Type B pancreatic cell (in vitro differentiated cells): ENCODE results near the gene S100A8. TPM values are rescaled to one million over a fixed set of nuclear protein-coding genes. Genes with fewer than 3 reads are reported as not detected.

Experiments
- DNase-seq: peaks from one replicate; pipeline ENCODE4 v3.0.0; 2021; ENCODE audit warnings: mixed read lengths; ENCODE audit not compliant: unreplicated experiment; ENCODE audit errors: extremely low spot score
- H3K27ac Mint-ChIP-seq: 2 replicates; pipeline ENCODE4 v1.8.0; 2021; ENCODE audit warnings: mild to moderate bottlenecking, mixed read lengths
- H3K27me3 Mint-ChIP-seq: 2 replicates; pipeline ENCODE4 v1.8.0; 2021; ENCODE audit warnings: mixed read lengths
- H3K36me3 Mint-ChIP-seq: 2 replicates; pipeline ENCODE4 v1.8.0; 2021; ENCODE audit warnings: mixed read lengths
- H3K4me1 Mint-ChIP-seq: one replicate; pipeline ENCODE4 v1.8.0; 2021; ENCODE audit warnings: mixed read lengths; ENCODE audit not compliant: unreplicated experiment
- H3K4me3 Mint-ChIP-seq: 2 replicates; pipeline ENCODE4 v1.8.0; 2021; ENCODE audit warnings: mild to moderate bottlenecking, mixed read lengths
- H3K9me3 Mint-ChIP-seq: 2 replicates; pipeline ENCODE4 v1.8.0; 2021; ENCODE audit warnings: mixed read lengths
- total RNA-seq: library from RNA; stranded (reverse); gene quantifications from 2 replicates; pipeline ENCODE4 v1.2.1, GENCODE V29; 2021; ENCODE audit warnings: low replicate concordance
- TF ChIP-seq, protein P1 (sequence below): fragments of 200-600 bp; sonication (generic); conservative IDR thresholded peaks from 2 replicates; pipeline ENCODE4 v1.5.0; 2021; ENCODE audit warnings: antibody characterized with exemption, mild to moderate bottlenecking

S100A8 gene
- total RNA-seq, 1 donor from 2014 or later: 667 TPM

DNA sequence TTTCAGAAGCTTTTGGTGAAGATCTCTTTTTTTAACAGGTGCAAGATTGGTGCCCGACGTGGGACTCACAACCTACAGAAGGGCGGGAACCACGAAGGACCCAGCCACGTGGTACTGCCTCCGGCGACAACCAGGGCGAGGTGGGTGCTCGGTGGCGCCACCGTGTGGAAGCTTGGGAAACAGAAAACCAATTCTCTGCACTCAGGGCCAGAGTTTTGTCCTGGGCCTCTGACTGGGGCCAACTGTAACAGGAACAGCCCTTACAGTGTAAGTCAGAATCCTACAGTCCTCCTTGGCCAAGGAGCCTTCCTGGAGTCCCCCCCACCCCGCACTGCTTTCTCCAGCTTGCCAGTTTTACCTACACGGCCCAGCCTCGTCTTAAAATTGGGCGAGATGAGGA lies 13.9 kb upstream of the S100A8 start:
- no peaks in the 10 kb centered on the region for H3K9me3 Mint-ChIP-seq
- no peaks in the 10 kb centered on the region for H3K36me3 Mint-ChIP-seq
- no peak overlapping the region for H3K4me3 Mint-ChIP-seq
- DNase-seq: no peak
- H3K27me3 Mint-ChIP-seq: no peaks in the 10 kb centered on the region
- no peak overlapping the region for H3K27ac Mint-ChIP-seq
- no peaks in the 10 kb centered on the region for H3K4me1 Mint-ChIP-seq
- TF ChIP-seq, protein P1, sequence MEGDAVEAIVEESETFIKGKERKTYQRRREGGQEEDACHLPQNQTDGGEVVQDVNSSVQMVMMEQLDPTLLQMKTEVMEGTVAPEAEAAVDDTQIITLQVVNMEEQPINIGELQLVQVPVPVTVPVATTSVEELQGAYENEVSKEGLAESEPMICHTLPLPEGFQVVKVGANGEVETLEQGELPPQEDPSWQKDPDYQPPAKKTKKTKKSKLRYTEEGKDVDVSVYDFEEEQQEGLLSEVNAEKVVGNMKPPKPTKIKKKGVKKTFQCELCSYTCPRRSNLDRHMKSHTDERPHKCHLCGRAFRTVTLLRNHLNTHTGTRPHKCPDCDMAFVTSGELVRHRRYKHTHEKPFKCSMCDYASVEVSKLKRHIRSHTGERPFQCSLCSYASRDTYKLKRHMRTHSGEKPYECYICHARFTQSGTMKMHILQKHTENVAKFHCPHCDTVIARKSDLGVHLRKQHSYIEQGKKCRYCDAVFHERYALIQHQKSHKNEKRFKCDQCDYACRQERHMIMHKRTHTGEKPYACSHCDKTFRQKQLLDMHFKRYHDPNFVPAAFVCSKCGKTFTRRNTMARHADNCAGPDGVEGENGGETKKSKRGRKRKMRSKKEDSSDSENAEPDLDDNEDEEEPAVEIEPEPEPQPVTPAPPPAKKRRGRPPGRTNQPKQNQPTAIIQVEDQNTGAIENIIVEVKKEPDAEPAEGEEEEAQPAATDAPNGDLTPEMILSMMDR: peak; percentile 65

DNA sequence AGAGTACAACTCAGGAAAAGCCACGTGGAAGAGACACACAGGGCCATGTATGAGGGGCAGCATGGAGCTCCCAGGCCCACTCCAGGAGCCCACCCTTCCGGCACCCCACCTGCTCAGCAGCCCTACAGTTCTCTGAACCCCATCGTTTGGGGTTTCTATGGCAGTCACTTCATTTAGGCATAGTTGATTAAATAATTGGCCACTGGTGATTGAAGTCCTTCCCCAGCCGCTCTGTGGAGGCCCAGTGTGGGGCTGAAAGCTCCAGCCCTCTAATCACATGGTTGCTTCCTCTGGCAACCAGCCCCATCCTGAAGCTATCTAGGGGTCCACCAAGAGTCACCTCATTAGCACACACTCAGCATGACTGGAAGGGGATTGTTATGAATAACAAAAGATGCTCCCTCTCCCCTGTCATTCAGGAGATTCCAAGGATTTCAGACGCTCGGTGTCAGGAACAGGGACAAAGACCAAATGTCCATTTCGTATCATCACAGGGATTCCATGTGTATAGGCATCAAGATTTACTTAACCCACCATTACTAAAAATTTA lies 13.3 kb upstream of the S100A8 start:
- H3K36me3 Mint-ChIP-seq: no peaks in the 10 kb centered on the region
- no peak for DNase-seq

DNA sequence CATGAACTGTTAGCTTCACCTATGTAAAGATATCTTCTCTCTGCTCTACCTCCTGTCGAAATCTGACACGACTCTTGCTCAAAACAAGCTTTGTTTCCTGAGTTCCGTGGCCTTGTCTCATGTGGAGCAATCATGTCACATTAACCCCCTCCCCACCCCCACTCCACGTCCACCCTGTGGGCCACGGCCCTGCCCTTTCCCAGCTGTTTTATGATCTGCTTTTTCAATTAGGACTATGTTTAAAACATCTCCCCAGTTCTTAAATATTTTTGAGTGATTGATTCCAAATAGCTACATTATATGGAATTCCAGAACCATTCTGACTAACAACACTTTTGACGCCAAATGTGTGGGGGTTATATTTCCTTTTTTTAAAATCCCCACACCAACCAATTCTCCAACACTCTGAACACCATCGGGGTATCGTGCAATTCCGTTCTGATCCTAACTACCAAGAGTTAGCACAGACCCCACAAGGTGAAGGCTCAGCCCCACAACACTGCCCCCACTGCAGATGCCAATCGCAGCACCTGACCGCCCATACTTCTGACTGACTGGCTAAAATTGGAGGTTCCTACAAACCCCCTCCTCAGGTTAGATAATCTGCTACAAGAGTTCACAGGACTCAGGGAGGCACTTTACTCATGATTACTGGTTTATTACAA lies 12.7 kb upstream of the S100A8 start:
- no peak for DNase-seq
- Mint-ChIP-seq H3K9me3 (no peaks in the 10 kb centered on the region), H3K36me3 (no peaks in the 10 kb centered on the region), H3K4me3 (no peak overlapping the region), H3K27me3 (no peaks in the 10 kb centered on the region), H3K27ac (no peak overlapping the region), H3K4me1 (no peaks in the 10 kb centered on the region)
- TF ChIP-seq, protein P1: no peak

More for the DNA sequence above, 13.3 kb upstream of the S100A8 start:
- Mint-ChIP-seq H3K9me3 (no peaks in the 10 kb centered on the region), H3K27ac (no peak overlapping the region), H3K4me1 (no peaks in the 10 kb centered on the region), H3K4me3 (no peak overlapping the region), H3K27me3 (no peaks in the 10 kb centered on the region)
- TF ChIP-seq, protein P1: no peak

DNA sequence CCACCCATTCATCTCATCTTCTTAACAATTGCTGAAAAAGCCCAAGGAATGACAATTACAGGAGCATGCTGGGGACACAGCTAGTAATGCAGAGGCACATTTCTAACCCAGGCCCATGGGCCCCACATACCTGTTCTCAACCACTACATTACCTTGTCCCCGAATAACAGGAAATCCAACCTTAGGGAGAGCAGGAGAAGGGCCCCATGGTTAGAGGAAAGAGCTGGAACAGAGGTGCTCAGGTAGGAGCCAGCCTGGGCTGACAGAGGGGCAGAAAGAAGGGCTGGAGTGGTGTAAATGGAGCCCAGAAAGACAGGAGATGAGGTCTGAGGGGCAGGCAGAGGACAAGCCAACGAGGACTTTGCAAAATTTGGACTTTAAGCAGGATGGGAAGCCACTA lies 11.4 kb upstream of the S100A8 start:
- H3K27ac Mint-ChIP-seq: no peak overlapping the region
- H3K9me3 Mint-ChIP-seq: no peaks in the 10 kb centered on the region
- TF ChIP-seq, protein P1: no peak
- H3K36me3 Mint-ChIP-seq: no peaks in the 10 kb centered on the region
- H3K4me3 Mint-ChIP-seq: no peak overlapping the region
- H3K4me1 Mint-ChIP-seq: no peaks in the 10 kb centered on the region
- no peaks in the 10 kb centered on the region for H3K27me3 Mint-ChIP-seq
- DNase-seq: no peak

DNA sequence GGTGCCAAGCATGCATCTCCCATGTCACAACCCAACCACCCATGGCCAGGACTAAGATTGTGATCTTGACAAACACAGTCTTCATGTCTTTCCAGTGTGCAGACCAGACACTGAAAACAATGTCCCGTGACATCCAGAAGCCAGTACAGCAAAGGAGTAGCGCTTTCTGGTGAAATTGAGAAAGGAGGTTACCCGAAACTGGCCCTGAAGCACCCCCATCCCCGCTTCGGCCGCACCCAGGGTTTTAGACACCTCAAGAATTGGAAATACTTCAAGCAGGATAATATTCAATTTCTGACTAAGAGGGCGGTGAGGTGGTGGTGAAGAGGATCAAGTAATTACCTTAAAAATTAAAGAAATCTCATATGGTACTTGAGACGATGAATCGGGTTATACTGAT lies 10.6 kb upstream of the S100A8 start:
- no peaks in the 10 kb centered on the region for H3K4me1 Mint-ChIP-seq
- H3K4me3 Mint-ChIP-seq: no peak overlapping the region
- TF ChIP-seq, protein P1: no peak
- peaks cover 1% of the 10 kb centered on the region for H3K27me3 Mint-ChIP-seq
- H3K36me3 Mint-ChIP-seq: no peaks in the 10 kb centered on the region
- no peak for DNase-seq
- no peaks in the 10 kb centered on the region for H3K9me3 Mint-ChIP-seq
- no peak overlapping the region for H3K27ac Mint-ChIP-seq
